Muscle layer of duodenum (tissue), 2 donors: Measurements from ENCODE around the gene BICD2.

ENCODE experiments used
- H3K27ac ChIP-seq: one replicate; pipeline ENCODE4 v1.7.0; 2013; ENCODE audit warnings: mild to moderate bottlenecking, low read length
- H3K27me3 ChIP-seq: one replicate; pipeline ENCODE4 v1.7.0; 2013; ENCODE audit warnings: low read depth, mild to moderate bottlenecking, control low read depth, low read length
- H3K36me3 ChIP-seq, 2 donors: one replicate each; pipeline ENCODE4 v1.7.0; 2013; ENCODE audit warnings: low read length in 2 of 2, control low read depth in 1 of 2, mild to moderate bottlenecking in 1 of 2; ENCODE audit not compliant: insufficient read depth in 2 of 2, control insufficient read depth in 1 of 2
- H3K4me1 ChIP-seq, 2 donors: one replicate each; pipeline ENCODE4 v1.7.0; 2013; ENCODE audit warnings: low read length in 2 of 2, mild to moderate bottlenecking in 2 of 2, control low read depth in 1 of 2, moderate library complexity in 1 of 2; ENCODE audit not compliant: insufficient read depth in 2 of 2, control insufficient read depth in 1 of 2
- H3K4me3 ChIP-seq, 2 donors: one replicate each; pipeline ENCODE4 v1.7.0; 2013; ENCODE audit warnings: low read length in 2 of 2, low read depth in 1 of 2, mild to moderate bottlenecking in 1 of 2
- H3K9me3 ChIP-seq, 2 donors: one replicate each; pipeline ENCODE4 v1.7.0; 2013; ENCODE audit warnings: low read length in 2 of 2, control low read depth in 1 of 2, mild to moderate bottlenecking in 1 of 2; ENCODE audit not compliant: control insufficient read depth in 1 of 2
- donor health status: healthy.

BICD2 gene

GRCh38 chr9:92707530-92707929, 57.1 kb downstream of the BICD2 start:
- H3K9me3 ChIP-seq: no peaks in the 10 kb centered on the region
- no peak overlapping the region for H3K27ac ChIP-seq

GRCh38 chr9:92706218-92706940, 58.3 kb downstream of the BICD2 start:
- Histone ChIP-seq H3K4me3 (no peak overlapping the region), H3K27ac (no peak overlapping the region), H3K36me3 (peaks cover 9 to 11% of the 10 kb centered on the region in 2 donors), H3K9me3 (no peaks in the 10 kb centered on the region), H3K27me3 (no peaks in the 10 kb centered on the region), H3K4me1 (no peaks in the 10 kb centered on the region)

More at GRCh38 chr9:92707530-92707929, 57.1 kb downstream of the BICD2 start:
- Histone ChIP-seq H3K4me3 (no peak overlapping the region), H3K4me1 (no peaks in the 10 kb centered on the region), H3K27me3 (no peaks in the 10 kb centered on the region), H3K36me3 (peaks cover 9 to 19% of the 10 kb centered on the region in 2 donors)

- Histone ChIP-seq H3K4me1 (no peaks in the 10 kb centered on the region), H3K4me3 (no peak overlapping the region), H3K27me3 (no peaks in the 10 kb centered on the region), H3K36me3 (no peaks in the 10 kb centered on the region), H3K27ac (no peak overlapping the region), H3K9me3 (no peaks in the 10 kb centered on the region)
Observed at GRCh38 chr9:92704528-92704927, 60.1 kb downstream of the BICD2 start.

DNA sequence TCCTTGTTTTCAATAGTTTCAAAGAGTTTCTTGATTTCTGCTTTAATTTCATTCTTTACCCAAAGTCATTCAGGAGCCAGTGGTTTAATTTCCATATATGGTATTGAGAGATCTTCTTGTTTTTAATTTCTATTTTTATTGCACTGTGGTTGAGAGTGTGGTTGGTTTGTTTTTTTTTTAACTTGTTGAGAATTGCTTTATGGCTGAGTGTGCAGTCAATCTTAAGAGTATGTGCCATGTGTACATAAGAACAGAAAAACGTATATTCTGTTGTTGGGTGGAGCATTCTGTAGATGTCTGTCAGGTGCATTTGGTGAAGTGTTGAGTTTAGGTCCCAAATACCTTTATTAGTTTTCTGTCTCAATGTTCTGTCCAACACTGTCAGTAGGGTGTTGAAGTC, 68.0 kb downstream of the BICD2 start:
- Histone ChIP-seq H3K4me3 (no peak overlapping the region), H3K27me3 (no peaks in the 10 kb centered on the region), H3K9me3 (peaks cover 0 to 9% of the 10 kb centered on the region in 2 donors), H3K36me3 (no peaks in the 10 kb centered on the region), H3K4me1 (no peaks in the 10 kb centered on the region), H3K27ac (no peak overlapping the region)

GRCh38 chr9:92686954-92687353, 77.7 kb downstream of the BICD2 start:
- Histone ChIP-seq H3K36me3 (no peaks in the 10 kb centered on the region), H3K27ac (no peak overlapping the region), H3K27me3 (no peaks in the 10 kb centered on the region), H3K9me3 (peaks cover 0 to 13% of the 10 kb centered on the region in 2 donors), H3K4me1 (no peaks in the 10 kb centered on the region), H3K4me3 (no peak overlapping the region)

- peaks cover 0 to 5% of the 10 kb centered on the region in 2 donors for H3K9me3 ChIP-seq
- no peak overlapping the region for H3K4me3 ChIP-seq
- no peaks in the 10 kb centered on the region for H3K27me3 ChIP-seq
- no peaks in the 10 kb centered on the region for H3K36me3 ChIP-seq
- H3K27ac ChIP-seq: no peak overlapping the region
- H3K4me1 ChIP-seq: no peaks in the 10 kb centered on the region
Observed at GRCh38 chr9:92685022-92685421, 79.6 kb downstream of the BICD2 start.

- no peaks in the 10 kb centered on the region for H3K4me1 ChIP-seq
- no peak overlapping the region for H3K27ac ChIP-seq
- no peak overlapping the region for H3K4me3 ChIP-seq
- H3K27me3 ChIP-seq: no peaks in the 10 kb centered on the region
- no peaks in the 10 kb centered on the region for H3K36me3 ChIP-seq
- no peaks in the 10 kb centered on the region for H3K9me3 ChIP-seq
Observed at GRCh38 chr9:92682269-92682668, 82.4 kb downstream of the BICD2 start.

- no peak overlapping the region for H3K4me3 ChIP-seq
- no peaks in the 10 kb centered on the region for H3K36me3 ChIP-seq
- no peaks in the 10 kb centered on the region for H3K27me3 ChIP-seq
- no peaks in the 10 kb centered on the region for H3K9me3 ChIP-seq
- no peaks in the 10 kb centered on the region for H3K4me1 ChIP-seq
- no peak overlapping the region for H3K27ac ChIP-seq
Observed at GRCh38 chr9:92680166-92681119, 84.2 kb downstream of the BICD2 start.

DNA sequence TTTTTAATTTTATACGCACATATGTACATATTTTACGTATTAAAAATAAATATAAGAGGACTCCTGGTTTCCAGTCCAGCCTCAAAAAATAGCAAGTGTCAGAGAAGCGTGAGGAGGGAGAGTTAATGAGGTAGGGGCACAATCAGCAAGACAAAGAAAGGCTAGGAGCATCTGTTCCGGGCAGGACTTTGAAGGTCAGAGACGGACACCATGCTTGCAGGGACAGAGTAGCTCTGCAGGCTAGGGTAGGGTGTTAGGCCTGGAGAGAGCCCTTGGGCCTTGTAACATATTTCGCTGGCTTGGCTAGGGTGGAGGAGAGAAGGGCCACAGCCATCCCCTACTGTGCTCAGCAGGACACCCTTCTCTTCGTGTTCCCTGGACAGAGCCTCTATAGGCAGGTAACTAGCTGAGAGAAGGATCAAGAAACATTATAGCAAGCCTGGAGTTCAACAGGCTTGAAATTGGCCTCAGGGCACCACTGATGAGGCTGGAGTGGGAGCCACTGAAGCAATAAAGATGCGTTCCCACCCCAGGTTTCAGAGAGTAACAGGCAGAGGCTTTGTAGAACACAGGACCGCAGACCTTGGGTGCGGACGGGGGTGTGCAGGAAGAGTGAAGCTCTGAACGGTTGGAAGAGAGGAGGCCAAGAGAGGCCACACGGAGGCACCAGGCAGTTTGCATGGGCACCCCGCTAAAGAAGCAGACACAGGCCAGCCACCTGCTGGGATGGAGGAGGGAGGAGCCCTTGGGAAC, 85.0 kb downstream of the BICD2 start:
- Histone ChIP-seq H3K9me3 (no peaks in the 10 kb centered on the region), H3K27ac (no peak overlapping the region), H3K4me3 (no peak overlapping the region), H3K4me1 (no peaks in the 10 kb centered on the region), H3K27me3 (no peaks in the 10 kb centered on the region), H3K36me3 (no peaks in the 10 kb centered on the region)

GRCh38 chr9:92671323-92671722, 93.3 kb downstream of the BICD2 start:
- Histone ChIP-seq H3K4me1 (peaks cover 10 to 29% of the 10 kb centered on the region in 2 donors), H3K9me3 (no peaks in the 10 kb centered on the region), H3K27me3 (no peaks in the 10 kb centered on the region), H3K27ac (no peak overlapping the region), H3K36me3 (peaks cover 6 to 12% of the 10 kb centered on the region in 2 donors), H3K4me3 (peak overlapping the region; percentile 86 to 94)
